ENCODE data around the gene TRIM23.

GRCh38 chr5:65630981-65631380 lies 6.8 kb upstream of the TRIM23 start:
- no peak for TF ChIP-seq ESRRG (CRISPR knock-in tag; IDR thresholded peaks at IDR 0.05)
- TF ChIP-seq RARB (CRISPR knock-in tag; IDR thresholded peaks at IDR 0.05) = no peak
- no peak for TF ChIP-seq ZNF70 (CRISPR knock-in tag; IDR thresholded peaks at IDR 0.05)
- TF ChIP-seq SNAI2 (CRISPR knock-in tag; IDR thresholded peaks at IDR 0.05) = no peak
- no peak for TF ChIP-seq BACH2 (CRISPR knock-in tag; IDR thresholded peaks at IDR 0.05; ENCODE audit: borderline replicate concordance)
- TF ChIP-seq CREB5 (CRISPR knock-in tag; IDR thresholded peaks at IDR 0.05; ENCODE audit: low read depth) = no peak
- TF ChIP-seq PPARA (CRISPR knock-in tag; IDR thresholded peaks at IDR 0.05; ENCODE audit: borderline replicate concordance) = no peak
- no peak for TF ChIP-seq ARNTL (CRISPR knock-in tag; IDR thresholded peaks at IDR 0.05; ENCODE audit: borderline replicate concordance, low read depth)
- TF ChIP-seq, protein P1, sequence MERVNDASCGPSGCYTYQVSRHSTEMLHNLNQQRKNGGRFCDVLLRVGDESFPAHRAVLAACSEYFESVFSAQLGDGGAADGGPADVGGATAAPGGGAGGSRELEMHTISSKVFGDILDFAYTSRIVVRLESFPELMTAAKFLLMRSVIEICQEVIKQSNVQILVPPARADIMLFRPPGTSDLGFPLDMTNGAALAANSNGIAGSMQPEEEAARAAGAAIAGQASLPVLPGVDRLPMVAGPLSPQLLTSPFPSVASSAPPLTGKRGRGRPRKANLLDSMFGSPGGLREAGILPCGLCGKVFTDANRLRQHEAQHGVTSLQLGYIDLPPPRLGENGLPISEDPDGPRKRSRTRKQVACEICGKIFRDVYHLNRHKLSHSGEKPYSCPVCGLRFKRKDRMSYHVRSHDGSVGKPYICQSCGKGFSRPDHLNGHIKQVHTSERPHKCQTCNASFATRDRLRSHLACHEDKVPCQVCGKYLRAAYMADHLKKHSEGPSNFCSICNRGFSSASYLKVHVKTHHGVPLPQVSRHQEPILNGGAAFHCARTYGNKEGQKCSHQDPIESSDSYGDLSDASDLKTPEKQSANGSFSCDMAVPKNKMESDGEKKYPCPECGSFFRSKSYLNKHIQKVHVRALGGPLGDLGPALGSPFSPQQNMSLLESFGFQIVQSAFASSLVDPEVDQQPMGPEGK (CRISPR knock-in tag; IDR thresholded peaks at IDR 0.05; ENCODE audit: borderline replicate concordance) = no peak
- TF ChIP-seq ZFP30 (CRISPR knock-in tag; IDR thresholded peaks at IDR 0.05) = no peak
